Measurements from ENCODE around the gene SYNE3.

Gene SYNE3

GRCh38 chr14:95489214-95490137 lies 27.0 kb downstream of the SYNE3 start:
- DNase-seq (ENCODE audit: low spot score): no peak

GRCh38 chr14:95488376-95489213 lies 27.9 kb downstream of the SYNE3 start:
- no peak for DNase-seq (ENCODE audit: low spot score)

GRCh38 chr14:95487669-95488084 lies 28.8 kb downstream of the SYNE3 start:
- DNase-seq (ENCODE audit: low spot score): no peak

GRCh38 chr14:95486875-95487668 lies 29.4 kb downstream of the SYNE3 start:
- no peak for DNase-seq (ENCODE audit: low spot score)

- DNase-seq (ENCODE audit: low spot score): no peak
These were observed 31.1 kb downstream of the SYNE3 start for GRCh38 chr14:95485222-95485819.

- DNase-seq (ENCODE audit: low spot score): no peak
These were observed 32.2 kb downstream of the SYNE3 start for GRCh38 chr14:95484296-95484695.

- no peak for DNase-seq (ENCODE audit: low spot score)
These were observed 32.9 kb downstream of the SYNE3 start for GRCh38 chr14:95483309-95484165.

- no peak for DNase-seq (ENCODE audit: low spot score)
These were observed 33.7 kb downstream of the SYNE3 start for GRCh38 chr14:95482627-95483308.

- no peak for DNase-seq (ENCODE audit: low spot score)
These were observed 34.9 kb downstream of the SYNE3 start for GRCh38 chr14:95481391-95482022.

GRCh38 chr14:95480887-95481226 lies 35.6 kb downstream of the SYNE3 start:
- DNase-seq (ENCODE audit: low spot score): no peak

GRCh38 chr14:95480109-95480886 lies 36.2 kb downstream of the SYNE3 start:
- no peak for DNase-seq (ENCODE audit: low spot score)

- DNase-seq (ENCODE audit: low spot score): no peak
These were observed 37.0 kb downstream of the SYNE3 start for GRCh38 chr14:95479494-95479893.

- no peak for DNase-seq (ENCODE audit: low spot score)
These were observed 37.6 kb downstream of the SYNE3 start for GRCh38 chr14:95478818-95479217.

- DNase-seq (ENCODE audit: low spot score): no peak
These were observed 38.1 kb downstream of the SYNE3 start for GRCh38 chr14:95478309-95478708.

GRCh38 chr14:95477411-95478269 lies 38.8 kb downstream of the SYNE3 start:
- no peak for DNase-seq (ENCODE audit: low spot score)

- no peak for DNase-seq (ENCODE audit: low spot score)
These were observed 39.7 kb downstream of the SYNE3 start for GRCh38 chr14:95476747-95477146.

- no peak for DNase-seq (ENCODE audit: low spot score)
These were observed 40.8 kb downstream of the SYNE3 start for GRCh38 chr14:95475540-95476240.
